HG03354 (cell line): Measurements from ENCODE around the gene EPC1.
A peak's percentile ranks its signal among the peaks of the same experiment; 100 is the strongest.
"Not testable (repeated sequence)": the region's sequence is repeated elsewhere in the genome, so short reads cannot be mapped to it uniquely, and the experiment has no call there.

ENCODE experiments used
- ATAC-seq: cut with Tn5 transposase; IDR thresholded peaks from one replicate; pipeline ENCODE4 v1.9.1; 2021; ENCODE audit warnings: mild to moderate bottlenecking; ENCODE audit not compliant: unreplicated experiment, poor library complexity, severe bottlenecking

Gene EPC1

GRCh38 chr10:32373496-32373895 lies 26.5 kb upstream of the EPC1 start:
- ATAC-seq = no peak

DNA sequence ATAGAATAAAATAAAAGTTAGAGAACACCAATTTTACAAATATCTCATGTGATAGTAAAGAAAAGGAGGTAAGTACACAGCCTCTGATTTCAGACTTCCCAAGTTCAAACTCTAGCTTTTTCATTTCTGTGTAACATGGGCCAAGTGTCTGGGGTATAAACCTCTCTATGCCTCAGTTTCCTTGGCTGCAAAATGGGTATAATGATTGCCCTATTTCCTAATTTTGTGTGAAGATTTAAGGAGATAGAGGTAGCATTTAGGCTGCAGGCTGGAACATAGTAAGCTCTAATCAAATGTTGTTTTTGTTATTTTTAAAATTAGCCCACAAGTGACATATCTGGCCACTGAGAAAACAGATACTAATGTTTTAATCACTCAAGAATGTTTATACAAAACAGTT lies 26.1 kb upstream of the EPC1 start:
- ATAC-seq = no peak

GRCh38 chr10:32372000-32372875 lies 25.3 kb upstream of the EPC1 start:
- peak; percentile 49 for ATAC-seq

GRCh38 chr10:32371101-32371500 lies 24.1 kb upstream of the EPC1 start:
- ATAC-seq = no peak

GRCh38 chr10:32367793-32368453 lies 21.0 kb upstream of the EPC1 start:
- peak; percentile 54 for ATAC-seq

DNA sequence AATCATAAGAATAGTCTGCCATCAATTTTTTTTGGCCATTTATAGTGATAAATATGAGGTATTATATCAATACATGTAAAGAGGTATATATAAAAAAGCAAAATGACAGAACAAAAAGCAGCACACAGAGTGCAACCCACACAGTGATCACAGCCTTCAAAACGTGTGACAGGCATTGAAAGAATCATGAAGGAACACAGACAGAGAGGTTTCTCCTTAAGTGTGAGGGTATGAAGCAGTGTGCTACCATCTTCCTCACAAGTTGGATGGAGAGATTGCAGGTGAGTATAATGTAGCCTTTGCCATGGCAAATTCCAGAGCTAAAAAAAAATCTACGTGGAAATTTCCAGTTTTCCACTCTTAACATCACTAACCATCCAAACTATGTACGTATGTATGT lies 19.6 kb upstream of the EPC1 start:
- no peak for ATAC-seq

DNA sequence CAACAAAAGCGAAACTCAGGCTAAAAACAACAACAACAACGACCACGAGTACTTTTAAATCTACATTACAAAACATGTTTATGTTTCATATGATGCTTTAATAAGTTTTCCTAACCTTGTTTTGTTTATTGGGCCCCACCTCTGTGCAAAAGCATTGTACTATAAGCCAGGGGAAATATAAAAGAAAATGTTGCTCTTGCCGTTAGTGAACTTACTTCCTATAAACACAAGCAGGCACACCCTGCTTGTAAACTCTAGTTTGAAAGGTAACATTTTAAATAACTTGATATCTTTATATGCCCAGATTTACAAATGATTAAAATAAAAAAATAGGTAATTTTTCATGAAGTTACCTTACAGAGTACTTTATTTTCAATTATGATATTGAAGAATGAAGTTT lies 19.2 kb upstream of the EPC1 start:
- ATAC-seq = no peak

DNA sequence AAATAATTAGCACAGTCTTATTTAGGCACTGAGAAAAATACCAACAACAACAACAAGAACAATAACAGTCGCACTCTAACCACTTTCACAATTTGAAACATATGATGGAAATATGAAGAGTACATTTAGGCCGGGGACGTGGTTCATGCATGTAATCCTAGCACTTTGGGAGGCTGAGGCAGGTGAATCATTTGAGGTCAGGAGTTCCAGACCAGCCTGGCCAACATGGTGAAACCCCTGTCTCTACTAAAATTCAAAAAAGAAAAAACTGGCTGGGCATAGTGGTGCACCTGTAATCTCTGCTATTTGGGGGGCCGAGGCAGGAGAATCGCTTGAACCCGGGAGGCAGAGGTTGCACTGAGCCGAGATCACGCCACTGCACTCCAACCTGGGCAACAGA lies 18.4 kb upstream of the EPC1 start:
- ATAC-seq = not testable (repeated sequence)

DNA sequence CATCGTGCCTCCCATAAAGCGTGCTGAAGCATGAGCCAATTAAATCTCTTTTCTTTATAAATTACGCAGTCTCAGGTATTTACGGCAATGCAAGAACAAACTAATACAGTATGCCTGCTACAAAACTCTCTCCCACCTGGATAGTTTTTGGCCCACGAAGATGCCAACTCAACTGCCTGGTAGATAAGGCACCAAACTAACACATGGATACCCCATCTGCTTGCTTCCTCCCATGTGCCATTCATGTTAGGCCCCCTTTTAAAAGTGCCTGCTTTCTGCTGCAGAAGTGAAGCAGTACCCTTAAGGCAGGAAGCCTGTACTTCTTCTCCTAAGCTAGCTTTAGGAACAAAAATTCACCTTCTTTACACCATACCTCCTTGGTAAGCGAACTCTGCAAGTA lies 15.6 kb upstream of the EPC1 start:
- no peak for ATAC-seq

DNA sequence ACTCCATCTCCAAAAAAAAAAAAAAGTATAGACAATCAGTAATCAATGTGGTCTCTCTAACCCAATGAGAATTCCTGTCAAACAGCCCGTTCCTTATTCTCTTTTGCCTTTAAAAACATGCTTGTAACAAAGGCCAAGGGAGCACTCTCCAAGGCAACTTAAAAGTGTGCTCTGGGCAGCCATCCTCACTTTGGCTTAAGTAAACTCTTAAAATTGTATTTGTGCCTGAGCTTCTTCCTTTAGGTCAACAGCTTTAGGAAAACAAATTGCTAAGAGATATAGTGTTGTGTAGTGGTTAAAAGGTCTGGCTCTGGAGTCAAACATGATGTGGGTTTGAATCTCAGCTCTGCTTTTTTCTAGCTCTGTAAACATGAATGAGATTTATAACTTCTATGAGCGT lies 13.9 kb upstream of the EPC1 start:
- no peak for ATAC-seq

- ATAC-seq = no peak
Observed at GRCh38 chr10:32360241-32360640, 13.3 kb upstream of the EPC1 start.

- ATAC-seq = no peak
Observed at GRCh38 chr10:32357056-32357735, 10.2 kb upstream of the EPC1 start.

DNA sequence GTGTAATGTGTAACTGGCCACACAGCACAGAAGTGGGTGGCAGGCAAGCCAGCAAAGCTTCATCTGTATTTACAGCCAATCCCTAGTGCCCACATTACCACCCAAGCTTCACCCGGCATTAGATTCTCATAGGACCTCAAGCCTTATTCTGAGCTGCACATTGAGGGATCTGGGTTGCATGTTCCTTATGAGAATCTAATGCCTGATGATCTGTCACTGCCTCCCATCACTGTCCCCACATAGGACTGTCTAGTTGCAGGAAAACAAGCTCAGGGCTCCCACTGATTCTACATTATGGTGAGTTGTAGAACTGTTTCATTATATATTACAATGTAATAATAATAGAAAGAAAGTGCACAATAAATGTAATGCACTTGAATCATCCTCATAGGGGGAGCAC lies 7.7 kb upstream of the EPC1 start:
- ATAC-seq = not testable (repeated sequence)

DNA sequence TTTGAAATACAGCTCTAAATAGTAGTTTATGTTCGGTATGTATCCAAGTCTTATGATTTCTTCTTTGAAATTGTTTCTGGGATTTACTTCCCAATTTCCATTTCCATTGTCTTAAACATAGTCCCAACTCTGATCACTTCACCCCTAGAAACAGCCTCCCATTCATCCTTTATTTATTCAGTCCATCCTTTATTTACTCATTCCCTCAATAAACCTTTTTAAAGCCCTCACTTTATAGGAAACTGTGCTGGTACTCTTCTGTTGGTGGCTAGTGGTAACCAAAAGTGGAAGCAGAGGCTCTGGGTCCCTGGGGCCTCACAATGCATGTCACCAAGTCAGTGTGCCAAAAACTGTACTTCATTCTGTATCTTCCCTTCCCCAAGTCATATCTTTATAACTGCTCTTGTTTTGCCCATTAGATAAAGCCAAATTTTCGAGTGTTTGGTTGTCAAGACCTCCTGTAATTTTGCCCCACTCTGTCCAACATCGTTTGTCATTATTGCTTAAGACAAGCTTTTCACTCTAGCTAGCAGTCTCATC lies 3.9 kb upstream of the EPC1 start:
- no peak for ATAC-seq

DNA sequence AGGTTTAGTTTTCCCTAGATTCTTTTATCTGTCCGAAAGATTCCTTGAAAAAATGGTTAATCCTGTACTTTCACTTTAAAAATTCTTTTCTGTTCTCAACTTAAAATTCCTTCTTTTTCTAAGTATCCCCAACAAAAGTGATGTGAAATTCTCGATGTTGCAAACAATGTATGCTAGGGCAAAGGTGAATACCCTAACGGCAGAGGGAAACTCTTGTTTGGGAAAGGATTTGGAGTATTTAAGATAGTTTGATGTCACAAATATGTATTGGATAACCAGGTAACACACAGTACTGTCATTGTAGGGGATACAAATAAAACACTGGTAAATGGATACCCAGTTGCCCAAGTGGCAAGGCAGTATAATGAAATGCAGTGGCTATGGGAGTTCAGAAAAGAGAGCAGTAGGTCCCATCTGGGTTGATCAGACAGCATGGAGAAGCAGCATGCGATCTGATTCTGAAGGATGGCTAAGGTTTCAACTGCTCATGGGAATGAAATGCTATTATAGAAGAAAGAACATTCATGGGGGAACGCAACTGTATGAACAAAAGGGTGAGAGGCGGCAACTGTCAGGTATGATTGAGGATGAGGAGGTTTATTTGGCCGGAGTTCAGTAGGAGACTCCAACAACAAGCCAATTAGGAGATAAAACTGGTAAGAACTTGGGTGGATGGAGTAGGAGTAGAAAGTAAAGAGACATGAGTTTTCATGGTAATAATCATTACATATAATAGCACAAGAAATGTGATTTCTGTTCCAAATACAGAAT lies 3.2 kb upstream of the EPC1 start:
- no peak for ATAC-seq

DNA sequence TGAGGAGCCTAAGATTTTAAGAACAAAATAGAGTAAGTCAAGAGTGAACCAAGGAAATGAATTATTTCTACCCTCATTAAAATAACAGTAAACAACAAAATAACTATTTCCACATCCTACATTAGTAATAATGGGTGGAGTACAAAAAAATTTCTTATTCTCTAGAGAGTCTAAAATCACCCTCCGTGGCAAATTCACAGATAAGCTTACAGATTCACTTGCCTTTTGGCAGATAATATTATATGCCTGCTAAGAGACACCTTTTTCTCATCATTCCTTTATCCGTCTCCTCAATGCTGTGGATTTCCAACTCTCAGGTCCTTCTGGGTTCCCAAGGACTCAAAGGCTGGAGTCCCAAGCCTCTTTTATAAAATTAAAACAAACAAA lies 2.2 kb upstream of the EPC1 start:
- ATAC-seq = no peak

DNA sequence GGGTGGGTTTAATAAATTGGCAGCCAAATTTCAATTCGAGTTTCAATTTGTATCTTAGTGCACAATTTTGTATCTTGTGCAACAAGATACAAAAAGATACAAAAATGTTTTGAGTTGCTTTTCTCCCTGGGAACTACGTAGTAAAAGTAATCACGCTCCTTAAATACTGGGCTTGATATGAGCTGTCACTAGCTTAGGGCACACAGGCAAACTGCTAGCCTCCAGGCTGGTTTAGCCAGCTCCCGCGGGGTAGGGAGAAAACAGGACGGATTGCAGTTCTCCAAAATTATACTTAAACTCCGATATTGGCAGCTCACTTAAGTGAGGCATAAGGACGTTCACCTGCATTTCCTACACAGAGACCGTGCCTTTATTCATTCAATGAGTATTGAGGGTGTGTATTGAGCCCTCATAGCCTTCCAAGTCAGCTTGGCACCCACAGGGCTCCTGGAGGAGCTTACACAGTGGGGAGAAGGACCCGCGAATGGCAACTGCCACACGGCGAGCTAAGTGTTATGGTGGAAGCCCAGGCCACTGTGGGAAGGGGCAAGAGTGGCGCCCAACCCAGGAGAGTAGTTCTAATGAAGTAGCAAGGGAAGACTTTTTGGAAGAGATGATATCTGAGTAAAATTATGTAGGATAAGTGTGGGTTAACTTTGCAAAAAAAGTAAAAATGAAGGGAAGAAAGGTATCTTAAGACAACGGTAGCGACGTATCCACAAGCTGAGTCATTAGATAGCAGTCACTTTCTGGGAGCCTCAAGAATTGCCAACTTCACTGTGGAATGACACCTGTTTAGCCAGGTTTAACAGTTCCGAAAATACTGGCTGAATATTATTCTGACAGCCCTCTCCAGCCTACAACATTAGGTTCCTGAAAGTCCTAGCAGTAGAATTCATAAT lies 1.6 kb upstream of the EPC1 start:
- no peak for ATAC-seq

DNA sequence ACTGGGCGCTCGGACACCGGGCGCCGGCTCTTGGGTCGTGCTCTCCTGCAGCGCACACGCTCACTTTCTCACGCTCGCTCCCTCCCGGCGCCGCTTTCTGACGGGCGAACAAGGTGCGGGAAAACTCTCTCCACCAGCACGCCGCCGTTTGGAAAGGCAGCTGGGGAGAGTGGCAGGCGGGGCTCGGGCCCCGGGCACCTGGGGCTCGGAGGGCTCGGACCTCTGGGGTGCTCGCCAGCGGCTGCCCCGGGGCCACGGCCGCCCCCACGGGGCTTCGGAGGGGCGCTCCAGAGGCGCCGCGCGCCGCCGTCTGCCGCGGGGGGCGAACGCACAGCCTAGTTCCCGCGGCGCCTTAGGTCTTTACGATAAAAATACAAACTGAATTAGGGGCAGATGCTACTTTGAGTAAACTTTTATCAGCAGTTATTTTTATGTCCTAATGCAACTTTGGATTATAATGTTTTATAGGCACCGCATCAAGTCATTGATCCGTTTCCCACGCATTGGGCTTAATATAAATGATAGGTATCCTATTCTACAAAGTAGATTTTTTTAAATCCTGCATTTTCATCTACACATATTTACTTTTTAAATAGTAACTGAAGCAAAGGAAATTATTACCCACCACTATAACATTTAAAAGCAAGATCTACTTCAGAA lies 535 bp upstream of the EPC1 start:
- peak; percentile 30 for ATAC-seq
